Ectodermal cell (in vitro differentiated cells): Measurements from ENCODE around the gene MS4A3. TPM values are rescaled to one million over a fixed set of nuclear protein-coding genes. Genes with fewer than 3 reads are reported as not detected.
"Not testable (repeated sequence)": the region's sequence is repeated elsewhere in the genome, so short reads cannot be mapped to it uniquely, and the experiment has no call there.

ENCODE experiments used
- H3K27ac ChIP-seq: 2 replicates; pipeline ENCODE4 v1.7.0; 2013; ENCODE audit warnings: mild to moderate bottlenecking, low read depth, low read length; ENCODE audit not compliant: insufficient read depth, poor library complexity, severe bottlenecking
- H3K27me3 ChIP-seq: 2 replicates; pipeline ENCODE4 v1.7.0; 2013; ENCODE audit warnings: mild to moderate bottlenecking, low read length; ENCODE audit not compliant: insufficient read depth, control insufficient read depth, poor library complexity, severe bottlenecking
- H3K36me3 ChIP-seq: one replicate; pipeline ENCODE4 v1.7.0; 2013; ENCODE audit warnings: low read length; ENCODE audit not compliant: control insufficient read depth, insufficient read depth
- H3K4me1 ChIP-seq: one replicate; pipeline ENCODE4 v1.7.0; 2013; ENCODE audit warnings: low read length; ENCODE audit not compliant: control insufficient read depth, insufficient read depth
- H3K4me3 ChIP-seq: 2 replicates; pipeline ENCODE4 v1.7.0; 2013; ENCODE audit warnings: low read depth, low read length, control low read depth; ENCODE audit not compliant: insufficient read depth
- H3K9me3 ChIP-seq: 2 replicates; pipeline ENCODE4 v1.7.0; 2013; ENCODE audit warnings: mild to moderate bottlenecking, low read length, moderate library complexity; ENCODE audit not compliant: control insufficient read depth
- WGBS, 2 experiments: methylation state at CpG; one replicate each; pipeline ENCODE4 v1.1.7; 2013; ENCODE audit warnings: missing lambda C conversion rate in 2 of 2; 5-methylcytosine and 5-hydroxymethylcytosine counted together
- polyA plus RNA-seq, 4 experiments: library from polyadenylated mRNA; stranded (reverse); fragments of 50-300 nt; gene quantifications; one replicate each; pipeline ENCODE4 v1.2.3, GENCODE V29; 2013

The MS4A3 gene, protein sequence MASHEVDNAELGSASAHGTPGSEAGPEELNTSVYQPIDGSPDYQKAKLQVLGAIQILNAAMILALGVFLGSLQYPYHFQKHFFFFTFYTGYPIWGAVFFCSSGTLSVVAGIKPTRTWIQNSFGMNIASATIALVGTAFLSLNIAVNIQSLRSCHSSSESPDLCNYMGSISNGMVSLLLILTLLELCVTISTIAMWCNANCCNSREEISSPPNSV
- not detected for polyA plus RNA-seq (2013, experiment 1 of 4)
- not detected for polyA plus RNA-seq (2013, experiment 2 of 4)
- not detected for polyA plus RNA-seq (2013, experiment 3 of 4)
- polyA plus RNA-seq (2013, experiment 4 of 4) = not detected

DNA sequence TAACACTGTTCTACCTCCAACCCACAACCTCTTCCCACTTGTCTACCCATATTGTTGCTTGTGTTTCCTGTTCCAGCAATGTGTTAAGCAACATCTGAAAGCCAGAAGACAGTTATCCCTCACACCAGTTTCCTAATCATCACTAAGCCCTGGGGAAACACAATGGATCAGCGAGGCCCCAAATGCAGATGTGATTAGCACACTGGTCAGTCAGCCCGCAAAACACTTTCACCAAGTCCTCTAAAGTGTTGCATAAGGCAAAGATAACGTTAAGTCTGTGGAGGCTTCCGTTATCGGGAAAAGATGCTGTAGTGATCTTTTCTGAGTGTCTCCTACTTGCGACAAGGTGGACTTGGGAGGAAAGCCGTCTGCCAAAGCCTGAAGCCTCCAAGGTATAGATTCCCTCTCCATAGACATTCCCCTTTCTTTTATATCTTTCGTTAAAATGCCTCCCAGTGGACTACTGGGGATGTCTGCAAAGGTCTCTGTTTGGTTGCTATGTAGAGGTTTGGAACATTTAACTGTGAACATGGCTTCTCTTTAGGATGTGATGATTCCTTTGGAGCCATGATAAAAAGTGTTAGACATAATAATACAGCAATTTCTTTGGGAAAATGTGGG, at the start of gene MS4A3:
Gene MS4A3, plus strand, starts transcription at position 317 of the 621 bp plus-strand sequence. CDS start 4,496 bp downstream, outside the sequence.
- Histone ChIP-seq H3K36me3 (no peaks in the 10 kb centered on the region), H3K4me3 (no peak within 1 kb of the TSS), H3K27me3 (no peaks in the 10 kb centered on the region), H3K4me1 (no peaks in the 10 kb centered on the region), H3K9me3 (no peaks in the 10 kb centered on the region), H3K27ac (no peak within 1 kb of the TSS)
- WGBS, 2 experiments = 85 to 90% methylated on average over 8 of the region's 8 CpGs

DNA sequence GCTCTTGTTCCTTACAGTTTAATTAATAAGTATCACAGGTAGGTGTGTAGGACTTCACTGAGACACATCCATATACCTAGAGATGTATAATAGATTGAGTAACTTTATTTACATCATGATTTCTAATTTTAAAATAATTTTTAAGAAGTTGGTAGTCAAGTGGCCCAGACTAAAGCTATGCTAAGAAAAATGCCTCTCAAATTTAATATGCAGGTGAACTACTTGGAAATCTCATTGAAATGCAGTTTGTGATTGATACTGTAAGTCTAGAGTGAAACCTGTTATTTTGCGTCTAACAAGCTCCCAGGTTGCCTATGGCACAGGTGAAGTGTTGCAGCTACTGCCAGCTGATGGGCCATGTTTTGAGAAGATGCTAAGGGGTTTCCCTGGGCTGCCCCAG, 39.6 kb upstream of the MS4A3 start, which contains the start of gene OOSP4B:
Gene OOSP4B, plus strand, starts transcription at position 301 of the 400 bp plus-strand sequence.
- H3K4me1 ChIP-seq = no peaks in the 10 kb centered on the region
- no peaks in the 10 kb centered on the region for H3K27me3 ChIP-seq
- WGBS, 2 experiments = 93 to 97% methylated on average over 1 of the region's 1 CpG
- H3K36me3 ChIP-seq = no peaks in the 10 kb centered on the region
- no peaks in the 10 kb centered on the region for H3K9me3 ChIP-seq
- no peak within 1 kb of the TSS for H3K27ac ChIP-seq
- no peak within 1 kb of the TSS for H3K4me3 ChIP-seq

DNA sequence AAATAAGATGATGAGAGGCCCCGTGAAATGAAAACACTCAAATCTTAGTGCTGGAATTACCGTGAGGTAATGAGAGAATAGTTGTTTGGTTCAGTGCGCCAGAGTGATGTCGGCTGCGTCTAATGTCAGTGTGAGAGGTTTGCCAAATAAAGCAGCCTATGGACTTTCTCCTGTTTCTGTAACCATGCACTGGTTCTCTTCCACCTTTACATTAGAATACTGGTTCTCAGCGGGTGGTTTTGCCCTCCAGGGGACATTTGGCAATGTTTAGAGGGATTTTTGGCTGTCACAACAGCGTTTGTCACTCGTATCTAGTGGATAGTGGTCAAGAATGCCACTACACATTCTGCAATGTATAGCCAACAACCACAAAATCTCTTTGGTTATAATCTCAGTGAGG, 38.4 kb upstream of the MS4A3 start:
- no peak overlapping the region for H3K4me3 ChIP-seq
- H3K27me3 ChIP-seq = no peaks in the 10 kb centered on the region
- no peaks in the 10 kb centered on the region for H3K4me1 ChIP-seq
- H3K36me3 ChIP-seq = no peaks in the 10 kb centered on the region
- 51% methylated on average over 7 to 8 of the region's 8 CpGs for WGBS, 2 experiments
- no peaks in the 10 kb centered on the region for H3K9me3 ChIP-seq
- H3K27ac ChIP-seq = no peak overlapping the region

DNA sequence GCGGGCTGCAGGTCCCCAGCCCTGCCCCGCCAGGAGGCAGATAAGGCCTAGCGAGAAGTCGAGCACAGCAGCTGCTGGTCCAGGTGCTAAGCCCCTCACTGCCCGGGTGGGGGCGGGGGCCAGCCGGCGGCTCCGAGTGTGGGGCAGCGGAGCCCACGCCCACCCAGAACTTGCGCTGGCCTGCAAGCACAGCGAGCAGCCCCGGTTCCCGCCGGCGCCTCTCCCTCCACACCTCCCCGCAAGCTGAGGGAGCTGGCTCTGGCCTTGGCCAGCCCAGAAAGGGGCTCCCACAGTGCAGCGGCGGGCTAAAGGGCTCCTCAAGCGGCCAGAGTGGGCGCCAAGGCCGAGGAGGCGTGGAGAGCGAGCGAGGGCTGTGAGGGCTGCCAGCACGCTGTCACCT, 36.1 kb upstream of the MS4A3 start:
- not testable (repeated sequence) for H3K36me3 ChIP-seq, H3K9me3 ChIP-seq, H3K4me1 ChIP-seq, H3K27ac ChIP-seq, H3K27me3 ChIP-seq, H3K4me3 ChIP-seq
- WGBS, 2 experiments = 94 to 96% methylated on average over 27 of the region's 27 CpGs

DNA sequence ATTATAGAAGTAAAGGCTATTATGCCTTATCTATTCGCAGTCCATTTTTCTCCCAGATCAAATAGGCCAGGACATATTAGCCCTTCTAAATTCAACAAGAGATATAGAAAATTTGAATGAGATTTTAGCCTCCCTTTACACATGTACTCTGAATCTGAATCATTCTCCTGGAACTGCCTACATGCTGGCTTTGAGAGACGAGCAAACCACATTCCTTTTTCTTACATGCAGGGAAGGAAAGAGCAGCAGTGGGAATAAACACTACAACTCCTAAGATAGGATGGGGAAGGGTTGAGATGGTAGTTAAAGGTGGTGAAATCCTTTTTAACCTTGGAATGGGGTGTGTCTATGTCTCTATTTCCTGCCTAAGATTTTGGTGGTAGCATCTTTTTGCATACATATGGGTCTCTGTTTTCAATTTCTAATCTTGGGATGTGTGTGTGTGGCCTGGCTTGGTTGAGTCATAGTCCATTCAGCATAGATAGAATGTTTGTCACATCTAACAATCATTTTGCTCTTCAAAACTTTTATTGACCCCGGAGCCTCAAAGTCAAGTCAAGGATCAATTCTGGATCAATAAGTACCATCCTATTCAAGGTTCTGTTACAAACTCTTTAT, 27.3 kb upstream of the MS4A3 start:
- no peak overlapping the region for H3K27ac ChIP-seq
- no peaks in the 10 kb centered on the region for H3K9me3 ChIP-seq
- 92 to 96% methylated on average over 3 of the region's 3 CpGs for WGBS, 2 experiments
- no peaks in the 10 kb centered on the region for H3K4me1 ChIP-seq
- no peaks in the 10 kb centered on the region for H3K27me3 ChIP-seq
- no peak overlapping the region for H3K4me3 ChIP-seq
- no peaks in the 10 kb centered on the region for H3K36me3 ChIP-seq

DNA sequence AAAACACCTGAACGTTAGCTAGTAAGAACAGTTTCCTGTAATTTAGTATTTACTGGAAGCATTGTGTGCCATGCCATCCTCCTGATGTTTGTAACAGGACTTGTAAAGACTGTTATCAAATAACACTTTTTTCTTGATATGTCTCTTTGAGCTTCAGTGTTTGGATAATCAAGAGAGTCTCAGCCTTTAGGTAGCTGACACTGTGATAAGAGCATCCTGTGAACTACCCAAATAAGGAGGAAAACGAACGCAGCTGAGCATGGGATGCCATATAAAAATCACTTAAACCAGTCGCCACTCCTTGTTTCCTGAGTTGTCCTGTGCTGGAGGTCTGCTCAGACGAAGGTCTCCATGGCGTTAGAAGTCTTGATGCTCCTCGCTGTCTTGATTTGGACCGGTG, 16.4 kb upstream of the MS4A3 start, which contains the start of gene OOSP2:
Gene OOSP2, plus strand, starts transcription at position 301 of the 400 bp plus-strand sequence. Its CDS starts 51 bp downstream, at position 352.
- WGBS, 2 experiments = 90% methylated on average over 8 of the region's 8 CpGs
- no peaks in the 10 kb centered on the region for H3K27me3 ChIP-seq
- no peaks in the 10 kb centered on the region for H3K9me3 ChIP-seq
- no peaks in the 10 kb centered on the region for H3K4me1 ChIP-seq
- no peak within 1 kb of the TSS for H3K27ac ChIP-seq
- H3K4me3 ChIP-seq = no peak within 1 kb of the TSS
- H3K36me3 ChIP-seq = no peaks in the 10 kb centered on the region

DNA sequence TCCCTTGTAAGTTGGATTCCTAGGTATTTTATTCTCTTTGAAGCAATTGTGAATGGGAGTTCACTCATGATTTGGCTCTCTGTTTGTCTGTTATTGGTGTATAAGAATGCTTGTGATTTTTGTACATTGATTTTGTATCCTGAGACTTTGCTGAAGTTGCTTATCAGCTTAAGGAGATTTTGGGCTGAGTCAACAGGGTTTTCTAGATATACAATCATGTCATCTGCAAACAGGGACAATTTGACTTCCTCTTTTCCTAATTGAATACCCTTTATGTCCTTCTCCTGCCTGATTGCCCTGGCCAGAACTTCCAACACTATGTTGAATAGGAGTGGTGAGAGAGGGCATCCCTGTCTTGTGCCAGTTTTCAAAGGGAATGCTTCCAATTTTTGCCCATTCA, 6.0 kb upstream of the MS4A3 start:
- not testable (repeated sequence) for H3K9me3 ChIP-seq, H3K27me3 ChIP-seq, H3K4me3 ChIP-seq, H3K4me1 ChIP-seq, H3K27ac ChIP-seq, H3K36me3 ChIP-seq

DNA sequence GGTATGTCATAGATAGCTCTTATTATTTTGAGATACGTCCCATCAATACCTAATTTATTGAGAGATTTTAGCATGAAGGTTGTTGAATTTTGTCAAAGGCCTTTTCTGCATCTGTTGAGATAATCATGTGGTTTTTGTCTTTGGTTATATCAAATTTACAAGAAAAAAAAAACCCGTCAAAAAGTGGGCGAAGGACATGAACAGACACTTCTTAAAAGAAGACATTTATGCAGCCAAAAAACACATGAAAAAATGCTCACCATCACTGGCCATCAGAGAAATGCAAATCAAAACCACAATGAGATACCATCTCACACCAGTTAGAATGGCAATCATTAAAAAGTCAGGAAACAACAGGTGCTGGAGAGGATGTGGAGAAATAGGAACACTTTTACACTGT, 5.6 kb upstream of the MS4A3 start:
- WGBS, 2 experiments = 89% methylated on average over 2 of the region's 3 CpGs; no CpG with 5 or more reads in 1 of the 2 experiments
- H3K27me3 ChIP-seq, H3K36me3 ChIP-seq, H3K4me1 ChIP-seq, H3K9me3 ChIP-seq, H3K4me3 ChIP-seq, H3K27ac ChIP-seq: not testable (repeated sequence)

DNA sequence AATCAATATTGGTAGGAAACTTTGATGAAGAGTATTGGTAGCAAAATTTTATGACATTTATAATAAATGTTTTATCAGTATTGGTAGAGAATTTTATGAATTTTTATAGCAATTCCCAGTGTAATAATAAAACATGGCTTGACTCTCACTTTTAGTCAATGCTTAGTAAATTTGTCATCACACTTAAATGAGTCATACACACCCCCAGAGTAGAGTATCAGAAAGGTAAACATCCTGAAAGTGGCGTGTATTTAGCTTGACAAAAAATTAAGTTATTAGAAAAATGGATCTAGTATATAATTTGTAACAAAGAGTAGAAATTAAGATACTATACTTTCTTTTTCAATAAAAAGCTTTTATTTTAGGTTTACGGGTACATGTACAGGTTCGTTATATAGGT, 2.6 kb downstream of the MS4A3 start:
- 89 to 96% methylated on average over 2 of the region's 3 CpGs for WGBS, 2 experiments
- no peak overlapping the region for H3K27ac ChIP-seq

DNA sequence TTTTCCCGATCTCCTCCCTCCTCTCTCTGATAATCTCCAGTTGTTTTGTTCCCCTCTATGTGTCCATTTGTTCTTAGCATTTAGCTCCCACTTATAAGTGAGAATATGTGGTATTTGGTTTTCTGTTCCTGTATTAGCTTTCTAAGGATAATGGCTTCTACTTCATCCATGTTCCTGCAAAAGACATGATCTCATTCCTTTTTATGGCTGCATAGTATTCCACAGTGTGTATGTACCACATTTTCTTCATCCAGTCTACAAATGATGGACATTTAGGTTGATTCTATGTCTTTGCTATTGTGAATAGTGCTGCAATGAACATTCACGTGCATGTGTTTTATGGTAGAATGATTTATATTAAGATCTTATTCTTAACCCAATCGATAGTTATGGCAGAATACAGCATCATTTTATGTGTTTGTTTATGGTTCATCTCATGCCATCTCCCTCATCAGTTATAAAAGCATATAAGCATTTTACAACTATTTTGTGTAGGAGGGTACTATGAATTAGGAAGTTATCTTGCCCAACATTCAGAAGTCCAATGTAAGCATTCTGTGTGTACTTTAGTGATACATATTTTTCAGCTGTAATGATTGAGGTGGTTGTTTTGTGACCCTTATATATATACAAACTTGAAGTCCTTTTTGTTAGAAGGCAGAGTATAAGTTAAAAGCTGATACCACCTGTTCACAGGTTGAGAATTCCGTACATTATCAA, 3.2 kb downstream of the MS4A3 start:
- Histone ChIP-seq H3K36me3 (no peaks in the 10 kb centered on the region), H3K4me3 (no peak overlapping the region), H3K27ac (no peak overlapping the region), H3K27me3 (no peaks in the 10 kb centered on the region), H3K9me3 (no peaks in the 10 kb centered on the region), H3K4me1 (no peaks in the 10 kb centered on the region)
- WGBS, 2 experiments = 92 to 100% methylated on average over 1 to 3 of the region's 4 CpGs

More for the DNA sequence above, 2.6 kb downstream of the MS4A3 start:
- Histone ChIP-seq H3K27me3 (no peaks in the 10 kb centered on the region), H3K36me3 (no peaks in the 10 kb centered on the region), H3K4me3 (no peak overlapping the region), H3K4me1 (no peaks in the 10 kb centered on the region), H3K9me3 (no peaks in the 10 kb centered on the region)
